ENCODE data around the gene ZC3H4.

ZC3H4 gene

GRCh38 chr19:47063874-47064273 lies 49.7 kb downstream of the ZC3H4 start:
- Histone ChIP-seq H3K9me2 (replicated peaks; ENCODE audit: low read depth, low read length) (no peaks in the 10 kb centered on the region), H3K4me3 (ENCODE audit: low read length, poor library complexity, severe bottlenecking) (no peak overlapping the region), H3K36me3 (ENCODE audit: insufficient read depth, low read length) (peaks cover 54% of the 10 kb centered on the region; the same call in 1 of the 2 replicates), H3K4me2 (ENCODE audit: low read depth, low read length, poor library complexity, severe bottlenecking) (no peak overlapping the region), H3K27me3 (ENCODE audit: insufficient read depth, low read length, poor library complexity, severe bottlenecking) (no peaks in the 10 kb centered on the region), H4K20me1 (ENCODE audit: insufficient read depth, low read length, poor library complexity, severe bottlenecking) (no peaks in the 10 kb centered on the region), H3K79me2 (ENCODE audit: insufficient read depth, low read length) (no peaks in the 10 kb centered on the region), H3K9me3 (ENCODE audit: insufficient read depth, low read depth, low read length) (no peaks in the 10 kb centered on the region), H2AFZ (ENCODE audit: low read length) (no peak overlapping the region), H3K4me1 (ENCODE audit: insufficient read depth, low read length, poor library complexity, severe bottlenecking) (no peaks in the 10 kb centered on the region), H3K9ac (ENCODE audit: low read depth, low read length, poor library complexity, severe bottlenecking) (no peak overlapping the region), H3F3A (ENCODE audit: low read depth) (no peaks in the 10 kb centered on the region)
- no peak for TF ChIP-seq EZH2phosphoT487 (IDR thresholded peaks at IDR 0.05; ENCODE audit: borderline replicate concordance)
- TF ChIP-seq CTCF (conservative IDR thresholded peaks at IDR 0.05; ENCODE audit: low read length) = no peak

GRCh38 chr19:47058621-47059022 lies 55.0 kb downstream of the ZC3H4 start:
- Histone ChIP-seq H2AFZ (ENCODE audit: low read length) (no peak overlapping the region), H3K4me1 (ENCODE audit: insufficient read depth, low read length, poor library complexity, severe bottlenecking) (no peaks in the 10 kb centered on the region), H3K9ac (ENCODE audit: low read depth, low read length, poor library complexity, severe bottlenecking) (no peak overlapping the region), H3K9me2 (replicated peaks; ENCODE audit: low read depth, low read length) (no peaks in the 10 kb centered on the region), H3K4me3 (ENCODE audit: low read length, poor library complexity, severe bottlenecking) (no peak overlapping the region), H3F3A (ENCODE audit: low read depth) (no peaks in the 10 kb centered on the region), H3K4me2 (ENCODE audit: low read depth, low read length, poor library complexity, severe bottlenecking) (no peak overlapping the region), H3K27me3 (ENCODE audit: insufficient read depth, low read length, poor library complexity, severe bottlenecking) (no peaks in the 10 kb centered on the region), H4K20me1 (ENCODE audit: insufficient read depth, low read length, poor library complexity, severe bottlenecking) (no peaks in the 10 kb centered on the region), H3K36me3 (ENCODE audit: insufficient read depth, low read length) (peaks cover 3% of the 10 kb centered on the region; the same call in 1 of the 2 replicates), H3K79me2 (ENCODE audit: insufficient read depth, low read length) (no peaks in the 10 kb centered on the region), H3K9me3 (ENCODE audit: insufficient read depth, low read depth, low read length) (no peaks in the 10 kb centered on the region)
- TF ChIP-seq EZH2phosphoT487 (IDR thresholded peaks at IDR 0.05; ENCODE audit: borderline replicate concordance) (no peak), CTCF (conservative IDR thresholded peaks at IDR 0.05; ENCODE audit: low read length) (no peak)

GRCh38 chr19:47057328-47057727 lies 56.2 kb downstream of the ZC3H4 start:
- Histone ChIP-seq H3K9me2 (replicated peaks; ENCODE audit: low read depth, low read length) (no peaks in the 10 kb centered on the region), H3K4me2 (ENCODE audit: low read depth, low read length, poor library complexity, severe bottlenecking) (no peak overlapping the region), H3K27me3 (ENCODE audit: insufficient read depth, low read length, poor library complexity, severe bottlenecking) (no peaks in the 10 kb centered on the region), H3K79me2 (ENCODE audit: insufficient read depth, low read length) (no peaks in the 10 kb centered on the region), H4K20me1 (ENCODE audit: insufficient read depth, low read length, poor library complexity, severe bottlenecking) (no peaks in the 10 kb centered on the region), H3K9me3 (ENCODE audit: insufficient read depth, low read depth, low read length) (no peaks in the 10 kb centered on the region), H3K4me1 (ENCODE audit: insufficient read depth, low read length, poor library complexity, severe bottlenecking) (no peaks in the 10 kb centered on the region), H3F3A (ENCODE audit: low read depth) (no peaks in the 10 kb centered on the region), H3K9ac (ENCODE audit: low read depth, low read length, poor library complexity, severe bottlenecking) (no peak overlapping the region), H3K4me3 (ENCODE audit: low read length, poor library complexity, severe bottlenecking) (no peak overlapping the region), H2AFZ (ENCODE audit: low read length) (no peak overlapping the region), H3K36me3 (ENCODE audit: insufficient read depth, low read length) (no peaks in the 10 kb centered on the region)
- TF ChIP-seq EZH2phosphoT487 (IDR thresholded peaks at IDR 0.05; ENCODE audit: borderline replicate concordance) = no peak
- TF ChIP-seq CTCF (conservative IDR thresholded peaks at IDR 0.05; ENCODE audit: low read length) = no peak

Measured in Loucy (cell line).